HG03095 (cell line): ENCODE data around the gene RNF31.

ENCODE experiments used
- ATAC-seq: cut with Tn5 transposase; IDR thresholded peaks from one replicate; pipeline ENCODE4 v1.9.1; 2021; ENCODE audit warnings: moderate library complexity; ENCODE audit not compliant: unreplicated experiment

The RNF31 gene

DNA sequence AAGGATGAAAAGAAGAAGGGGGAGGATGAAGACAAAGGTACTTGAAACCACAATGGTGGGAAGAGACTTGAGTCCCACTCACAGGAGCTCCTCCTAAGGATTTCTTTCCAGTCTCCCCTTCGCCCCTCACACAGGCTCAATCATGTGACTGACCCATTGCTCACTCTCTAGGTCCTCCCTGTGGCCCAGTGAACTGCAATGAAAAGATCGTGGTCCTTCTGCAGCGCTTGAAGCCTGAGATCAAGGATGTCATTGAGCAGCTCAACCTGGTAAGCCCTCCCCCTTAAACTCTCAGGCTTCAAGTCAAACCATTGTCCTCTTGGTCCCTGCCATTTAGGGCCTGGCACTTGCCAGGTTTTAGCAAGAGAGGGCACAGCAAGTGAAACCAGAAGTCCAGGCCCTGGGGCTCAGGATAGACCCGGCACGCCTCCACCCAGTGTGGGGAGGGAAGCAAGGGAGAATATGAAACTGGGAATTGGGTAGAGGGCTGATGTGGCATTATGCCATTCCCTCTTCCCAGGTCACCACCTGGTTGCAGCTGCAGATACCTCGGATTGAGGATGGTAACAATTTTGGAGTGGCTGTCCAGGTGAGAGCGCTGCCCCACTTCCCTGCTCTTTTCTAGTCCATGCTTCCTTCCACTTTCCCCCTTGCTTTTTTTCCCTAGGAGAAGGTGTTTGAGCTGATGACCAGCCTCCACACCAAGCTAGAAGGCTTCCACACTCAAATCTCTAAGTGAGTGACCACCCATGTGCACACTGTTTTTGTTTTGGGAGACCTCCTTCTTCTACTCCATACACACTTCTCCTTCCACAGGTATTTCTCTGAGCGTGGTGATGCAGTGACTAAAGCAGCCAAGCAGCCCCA is 9.5 kb upstream of the RNF31 start:
- ATAC-seq: no peak

DNA sequence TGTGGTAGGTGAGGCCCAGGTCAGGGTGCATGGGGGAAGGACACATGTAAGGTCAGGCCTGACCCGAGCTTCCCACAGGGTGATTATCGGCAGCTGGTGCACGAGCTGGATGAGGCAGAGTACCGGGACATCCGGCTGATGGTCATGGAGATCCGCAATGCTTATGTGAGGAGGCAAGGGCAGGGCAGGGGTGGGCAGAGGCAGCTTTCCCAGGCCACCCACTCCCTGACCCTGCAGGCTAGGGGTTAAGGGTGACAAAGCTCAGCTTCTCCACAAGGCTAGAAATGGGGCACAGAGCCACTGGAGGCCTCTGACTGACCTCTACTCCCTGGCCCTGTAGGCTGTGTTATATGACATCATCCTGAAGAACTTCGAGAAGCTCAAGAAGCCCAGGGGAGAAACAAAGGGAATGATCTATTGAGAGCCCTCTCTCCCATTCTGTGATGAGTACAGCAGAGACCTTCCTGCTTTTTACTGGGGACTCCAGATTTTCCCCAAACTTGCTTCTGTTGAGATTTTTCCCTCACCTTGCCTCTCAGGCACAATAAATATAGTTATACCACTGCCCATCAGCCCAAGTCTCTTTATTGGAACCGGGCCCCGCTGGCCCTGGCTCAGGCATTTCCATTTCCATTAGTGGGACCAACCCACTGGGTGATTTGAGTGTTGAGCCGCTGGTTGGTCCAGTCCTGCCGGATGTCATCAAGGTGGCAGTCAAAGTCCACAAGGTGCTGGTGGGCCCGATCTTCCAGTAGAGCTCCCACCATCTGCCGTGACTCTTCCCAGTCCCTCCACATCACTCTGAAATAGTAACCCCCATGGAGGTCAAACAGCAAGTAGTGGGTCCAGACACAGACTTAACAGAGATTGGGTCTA is 8.7 kb upstream of the RNF31 start:
- no peak for ATAC-seq

DNA sequence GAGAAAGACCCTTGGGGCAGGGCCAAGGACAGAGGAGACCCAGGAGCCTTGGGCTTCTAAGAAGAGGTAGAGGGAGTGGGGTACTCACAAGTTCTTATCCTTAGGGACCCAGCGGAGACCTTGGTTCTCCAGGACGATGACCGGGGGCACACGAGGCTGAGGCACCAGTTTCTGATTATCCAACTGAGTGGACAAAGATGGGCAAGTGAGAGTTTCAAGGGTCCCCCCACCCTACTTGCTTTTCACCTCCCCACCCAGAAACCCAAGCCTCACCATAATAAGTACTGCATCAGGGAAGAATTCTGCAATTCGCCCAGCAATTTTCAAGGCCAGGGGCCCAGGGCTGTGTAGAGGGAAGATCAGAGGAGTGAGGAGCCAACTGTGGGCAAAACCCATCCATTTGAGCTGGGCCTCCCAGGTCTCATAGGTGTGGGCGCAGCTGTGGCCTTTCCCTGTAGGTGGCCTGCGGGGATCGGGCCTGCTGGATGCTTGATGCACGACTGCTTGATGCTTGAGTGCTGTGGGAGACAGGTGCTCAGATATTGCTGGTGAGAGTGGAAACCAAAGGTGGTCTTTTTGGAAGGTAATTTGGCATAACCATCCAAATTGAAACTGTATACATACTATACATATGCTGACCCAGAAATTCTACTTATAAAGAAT is 7.9 kb upstream of the RNF31 start:
- ATAC-seq: no peak

DNA sequence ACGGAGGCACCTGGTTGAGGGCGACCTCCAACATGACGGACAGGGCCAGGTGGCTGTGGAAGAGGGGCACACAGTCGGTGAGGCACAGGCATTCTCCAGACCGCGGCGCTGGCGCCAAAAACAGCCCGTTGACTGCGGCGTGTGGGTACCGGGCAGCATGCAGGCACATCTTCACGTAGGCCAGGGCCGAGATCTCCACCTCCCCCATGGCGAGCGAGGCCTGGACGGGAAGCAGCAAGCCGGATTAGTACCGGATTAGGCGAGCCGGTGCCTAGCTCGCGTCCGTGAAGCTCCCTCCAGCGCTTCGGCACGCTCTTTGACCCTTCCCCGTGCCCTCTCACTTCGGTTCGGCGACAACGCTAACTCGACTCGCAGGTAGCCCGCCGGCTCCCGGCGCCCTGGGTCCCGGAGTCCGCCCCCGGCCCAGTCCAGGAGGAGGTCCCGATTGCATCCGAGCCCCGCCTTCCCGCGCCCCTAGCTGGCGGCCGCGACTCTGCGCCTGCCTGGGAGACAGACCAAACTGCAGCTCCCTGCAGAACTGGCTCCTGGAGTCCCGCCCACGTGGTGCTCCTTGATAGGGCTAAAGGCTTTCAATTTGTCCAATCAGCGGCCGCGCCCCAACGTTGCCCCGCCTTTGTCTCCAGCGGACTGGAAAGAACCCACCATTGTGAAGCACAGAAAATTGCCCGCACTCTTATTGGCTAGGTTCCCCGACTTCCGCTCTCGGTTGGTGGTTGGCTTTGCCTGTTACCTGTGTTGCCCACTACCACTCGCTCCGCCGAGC is 6.0 kb upstream of the RNF31 start, which contains the start of gene EMC9:
Gene EMC9, minus strand, starts transcription at position 495 of the 784 bp plus-strand sequence. Its CDS starts 287 bp downstream, at position 208.
- peak; percentile 82 for ATAC-seq

DNA sequence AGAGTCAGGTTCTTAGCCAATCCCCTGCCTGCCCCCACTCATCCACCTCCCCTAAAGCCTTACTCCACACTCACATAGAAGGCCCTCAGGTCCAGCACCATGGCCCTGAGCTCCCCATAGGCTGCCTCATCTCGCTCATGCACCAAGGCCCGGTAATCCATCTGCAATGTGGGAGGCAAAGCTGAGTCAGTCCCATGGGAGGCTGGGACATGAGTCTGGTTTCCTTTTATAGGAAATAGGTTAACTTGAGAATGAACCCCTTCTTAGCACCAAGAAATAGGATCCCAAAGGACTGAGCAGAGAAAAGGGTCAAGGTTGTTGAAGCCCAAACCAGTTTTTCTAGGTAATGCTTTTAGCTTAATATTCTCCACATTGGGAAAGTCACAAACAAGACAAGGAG is 3.8 kb upstream of the RNF31 start:
- ATAC-seq: no peak

DNA sequence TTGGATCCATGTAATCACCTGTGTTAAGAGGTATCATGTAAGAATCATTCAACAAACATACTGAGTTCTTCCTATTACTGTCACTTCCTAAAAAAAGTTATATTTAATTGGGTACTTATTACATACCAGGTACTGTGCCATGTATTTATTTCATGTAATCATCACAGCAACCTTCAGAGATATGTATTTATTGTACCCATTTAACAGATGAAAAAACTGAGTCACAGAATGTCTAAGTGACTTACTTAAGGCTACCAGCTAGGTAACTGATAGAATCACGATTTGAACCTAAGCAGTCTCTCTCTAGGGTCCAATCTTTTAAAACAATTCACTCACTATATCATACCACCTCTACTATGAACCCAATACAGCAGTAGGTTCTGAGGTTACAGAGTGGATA is 2.8 kb upstream of the RNF31 start:
- no peak for ATAC-seq

DNA sequence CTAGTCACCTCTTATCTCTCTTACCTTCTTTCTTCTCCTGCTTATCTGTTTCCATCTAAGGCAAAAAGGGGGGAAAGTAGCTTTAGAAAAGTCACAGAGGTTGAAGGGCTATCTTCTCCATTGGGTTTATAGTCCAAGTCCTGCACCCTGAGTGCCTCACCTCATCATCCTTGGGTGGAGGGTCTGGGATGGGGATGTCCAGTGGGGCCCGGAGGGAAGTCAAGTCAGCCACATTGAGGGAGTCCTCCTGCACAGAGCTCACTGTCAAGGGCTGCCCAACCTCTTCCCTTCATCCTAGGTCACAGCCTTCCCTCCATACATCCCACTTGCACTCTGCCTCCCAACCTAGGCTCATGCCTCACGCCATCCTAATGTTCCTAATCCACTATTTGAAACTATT is 2.1 kb upstream of the RNF31 start:
- no peak for ATAC-seq

DNA sequence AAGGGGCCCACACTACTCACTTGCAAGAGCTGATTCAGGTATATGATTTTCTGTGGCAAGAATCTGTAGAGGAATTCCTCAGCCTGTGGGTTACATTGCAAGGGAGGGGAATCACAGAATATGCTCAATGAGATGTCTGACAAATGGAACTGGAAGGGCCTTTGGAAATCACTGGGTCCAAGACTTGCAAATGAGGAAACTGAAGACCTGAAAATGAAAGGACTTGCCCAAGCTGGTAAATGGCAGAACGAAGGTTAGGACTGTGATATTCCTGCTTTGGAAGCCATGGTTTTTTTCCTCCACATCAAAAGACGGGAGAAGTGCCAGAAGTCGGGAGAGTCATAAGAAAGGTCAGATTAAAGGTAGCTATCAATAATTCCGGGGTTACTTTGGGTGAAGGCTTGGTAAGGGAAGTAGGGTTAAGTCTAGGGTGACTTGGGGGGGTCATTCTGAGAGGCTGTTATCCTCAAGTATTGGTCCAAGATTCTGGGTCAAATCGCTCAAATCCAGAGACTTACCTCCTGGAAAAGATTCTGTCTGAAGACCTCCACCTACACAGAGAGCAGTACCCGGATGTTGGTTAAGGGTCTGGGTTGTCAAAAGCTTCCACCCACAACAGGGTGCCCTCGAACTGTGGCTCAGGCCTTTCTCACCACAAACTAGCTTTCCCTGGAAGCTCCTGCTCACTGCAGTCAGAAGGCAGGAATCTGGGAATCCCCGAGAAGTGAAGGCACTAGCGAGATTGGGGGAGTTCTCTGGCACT is 1.4 kb upstream of the RNF31 start:
- ATAC-seq: no peak

DNA sequence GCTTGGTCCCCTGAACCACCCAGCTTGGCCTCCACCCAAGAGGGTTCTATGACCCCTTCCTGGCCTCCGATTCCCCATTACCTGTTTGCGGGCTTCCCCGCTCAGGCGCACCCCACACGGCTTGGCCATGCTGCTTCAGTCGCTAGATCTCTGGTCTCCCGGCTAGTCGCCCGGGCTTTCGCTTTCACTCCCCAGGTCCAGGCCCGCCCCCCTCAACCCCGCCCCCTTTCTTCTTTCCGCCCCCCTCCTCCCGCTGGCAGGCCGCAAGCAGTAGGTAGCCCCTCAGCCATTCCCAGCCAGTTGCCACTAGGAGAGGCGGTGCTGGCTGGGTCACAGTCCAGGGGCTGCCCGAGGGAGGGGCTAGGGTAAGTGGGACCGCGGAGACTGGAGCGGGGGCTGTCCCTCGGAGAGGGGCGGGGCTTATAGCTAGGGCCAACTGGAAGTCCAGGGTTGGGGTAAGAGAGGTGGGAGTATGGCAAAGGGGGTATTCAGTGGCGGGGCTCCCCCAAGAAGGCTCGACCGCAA is 783 bp upstream of the RNF31 start, which contains the start of gene PSME2:
Gene PSME2, minus strand, starts transcription at position 158 of the 525 bp plus-strand sequence. Its CDS starts 29 bp downstream, at position 129.
- peak; percentile 61 for ATAC-seq

DNA sequence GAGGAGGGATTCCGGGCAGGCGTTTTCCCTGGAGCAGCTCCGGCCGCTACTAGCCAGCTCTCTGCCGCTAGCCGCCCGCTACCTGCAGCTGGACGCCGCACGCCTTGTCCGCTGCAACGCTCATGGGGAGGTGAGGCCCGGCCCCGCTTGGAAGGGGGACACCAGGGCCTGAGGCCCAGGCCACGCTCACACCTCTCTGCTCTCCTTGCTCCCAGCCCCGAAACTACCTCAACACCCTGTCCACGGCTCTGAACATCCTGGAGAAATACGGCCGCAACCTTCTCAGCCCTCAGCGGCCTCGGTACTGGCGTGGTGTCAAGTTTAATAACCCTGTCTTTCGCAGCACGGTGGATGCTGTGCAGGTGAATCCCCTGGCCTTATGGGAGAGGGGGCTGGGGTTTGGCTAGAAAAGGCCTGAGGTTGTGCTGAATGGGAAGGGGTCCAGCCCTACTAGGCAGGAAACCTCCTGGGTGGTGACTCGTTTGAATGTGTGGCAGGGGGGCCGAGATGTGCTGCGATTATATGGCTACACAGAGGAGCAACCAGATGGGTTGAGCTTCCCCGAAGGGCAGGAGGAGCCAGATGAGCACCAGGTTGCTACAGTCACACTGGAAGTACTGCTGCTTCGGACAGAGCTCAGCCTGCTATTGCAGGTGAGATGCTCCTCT is 597 bp downstream of the RNF31 start:
- no peak for ATAC-seq

DNA sequence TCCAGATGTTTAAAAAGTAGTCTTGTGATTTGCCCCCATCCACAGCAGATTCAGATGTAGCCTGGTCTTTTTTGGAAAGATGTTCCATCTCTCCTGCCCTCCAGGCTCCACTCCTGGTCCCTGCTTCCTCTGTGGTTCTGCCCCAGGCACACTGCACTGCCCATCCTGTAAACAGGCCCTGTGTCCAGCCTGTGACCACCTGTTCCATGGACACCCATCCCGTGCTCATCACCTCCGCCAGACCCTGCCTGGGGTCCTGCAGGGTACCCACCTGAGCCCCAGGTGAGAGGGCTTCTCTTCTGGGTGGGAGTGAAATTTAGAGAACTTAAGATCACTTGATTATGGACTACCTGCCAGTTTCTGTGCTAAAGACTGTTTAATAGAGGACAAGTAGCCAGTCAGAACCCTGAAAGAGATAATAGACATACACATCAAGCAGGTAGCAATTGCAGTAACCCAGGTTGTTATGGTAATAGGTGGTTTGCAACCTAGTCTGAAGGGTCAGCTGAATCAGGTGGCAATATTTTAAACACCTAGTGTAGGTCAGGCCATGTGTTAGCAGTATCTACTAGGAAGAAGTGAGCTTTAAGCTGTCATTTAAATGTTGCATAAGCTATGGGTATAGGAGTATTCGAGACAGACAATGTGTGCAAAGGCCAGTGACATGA is 2.1 kb downstream of the RNF31 start:
- ATAC-seq: no peak

DNA sequence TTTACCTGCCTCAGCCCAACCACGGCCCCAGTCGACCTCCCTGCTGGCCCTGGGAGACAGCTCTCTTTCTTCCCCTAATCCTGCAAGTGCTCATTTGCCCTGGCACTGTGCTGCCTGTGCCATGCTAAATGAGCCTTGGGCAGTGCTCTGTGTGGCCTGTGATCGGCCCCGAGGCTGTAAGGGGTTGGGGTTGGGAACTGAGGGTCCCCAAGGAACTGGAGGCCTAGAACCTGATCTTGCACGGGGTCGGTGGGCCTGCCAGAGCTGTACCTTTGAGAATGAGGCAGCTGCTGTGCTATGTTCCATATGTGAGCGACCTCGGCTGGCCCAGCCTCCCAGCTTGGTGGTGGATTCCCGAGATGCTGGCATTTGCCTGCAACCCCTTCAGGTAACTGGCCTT is 2.8 kb downstream of the RNF31 start:
- no peak for ATAC-seq

DNA sequence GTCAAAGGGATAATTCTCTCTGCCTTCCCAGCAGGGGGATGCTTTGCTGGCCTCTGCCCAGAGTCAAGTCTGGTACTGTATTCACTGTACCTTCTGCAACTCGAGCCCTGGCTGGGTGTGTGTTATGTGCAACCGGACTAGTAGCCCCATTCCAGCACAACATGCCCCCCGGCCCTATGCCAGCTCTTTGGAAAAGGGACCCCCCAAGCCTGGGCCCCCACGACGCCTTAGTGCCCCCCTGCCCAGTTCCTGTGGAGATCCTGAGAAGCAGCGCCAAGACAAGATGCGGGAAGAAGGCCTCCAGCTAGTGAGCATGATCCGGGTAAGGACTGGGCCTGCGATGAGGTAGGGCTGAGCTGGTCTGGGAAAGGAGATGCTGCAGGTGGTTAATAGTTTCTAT is 3.3 kb downstream of the RNF31 start:
- no peak for ATAC-seq

DNA sequence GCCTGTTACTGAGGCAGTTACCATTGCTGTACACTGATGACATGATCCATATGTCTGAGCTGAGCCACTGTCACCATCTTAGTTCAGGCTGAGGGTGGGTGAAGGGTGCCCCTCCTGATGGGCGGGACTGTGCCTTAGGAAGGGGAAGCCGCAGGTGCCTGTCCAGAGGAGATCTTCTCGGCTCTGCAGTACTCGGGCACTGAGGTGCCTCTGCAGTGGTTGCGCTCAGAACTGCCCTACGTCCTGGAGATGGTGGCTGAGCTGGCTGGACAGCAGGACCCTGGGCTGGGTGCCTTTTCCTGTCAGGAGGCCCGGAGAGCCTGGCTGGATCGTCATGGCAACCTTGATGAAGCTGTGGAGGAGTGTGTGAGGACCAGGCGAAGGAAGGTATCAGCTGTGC is 3.7 kb downstream of the RNF31 start:
- ATAC-seq: no peak

DNA sequence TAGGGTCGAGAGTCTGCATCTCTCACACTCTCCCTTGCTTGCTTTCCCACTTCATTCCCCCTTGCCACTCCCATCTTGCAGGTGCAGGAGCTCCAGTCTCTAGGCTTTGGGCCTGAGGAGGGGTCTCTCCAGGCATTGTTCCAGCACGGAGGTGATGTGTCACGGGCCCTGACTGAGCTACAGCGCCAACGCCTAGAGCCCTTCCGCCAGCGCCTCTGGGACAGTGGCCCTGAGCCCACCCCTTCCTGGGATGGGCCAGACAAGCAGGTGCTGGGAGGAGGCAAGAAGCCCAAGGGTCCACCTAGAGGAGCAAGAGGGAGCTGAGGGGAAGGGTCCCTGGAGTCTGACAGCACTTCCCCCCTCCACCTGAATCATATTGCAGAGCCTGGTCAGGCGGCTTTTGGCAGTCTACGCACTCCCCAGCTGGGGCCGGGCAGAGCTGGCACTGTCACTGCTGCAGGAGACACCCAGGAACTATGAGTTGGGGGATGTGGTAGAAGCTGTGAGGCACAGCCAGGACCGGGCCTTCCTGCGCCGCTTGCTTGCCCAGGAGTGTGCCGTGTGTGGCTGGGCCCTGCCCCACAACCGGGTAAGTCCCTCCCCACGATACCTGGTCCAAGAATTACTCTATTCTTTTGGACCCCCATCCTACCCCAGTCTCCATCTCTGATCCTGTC is 4.2 kb downstream of the RNF31 start:
- ATAC-seq: no peak

DNA sequence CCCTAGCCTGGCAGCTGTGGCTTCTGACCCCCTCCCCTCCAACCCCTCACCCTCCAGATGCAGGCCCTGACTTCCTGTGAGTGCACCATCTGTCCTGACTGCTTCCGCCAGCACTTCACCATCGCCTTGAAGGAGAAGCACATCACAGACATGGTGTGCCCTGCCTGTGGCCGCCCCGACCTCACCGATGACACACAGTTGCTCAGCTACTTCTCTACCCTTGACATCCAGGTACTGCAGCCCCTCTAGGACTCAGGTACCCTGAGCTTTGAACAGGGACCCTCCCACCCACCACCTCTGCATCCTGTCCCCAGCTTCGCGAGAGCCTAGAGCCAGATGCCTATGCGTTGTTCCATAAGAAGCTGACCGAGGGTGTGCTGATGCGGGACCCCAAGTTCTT is 7.8 kb downstream of the RNF31 start:
- ATAC-seq: no peak

DNA sequence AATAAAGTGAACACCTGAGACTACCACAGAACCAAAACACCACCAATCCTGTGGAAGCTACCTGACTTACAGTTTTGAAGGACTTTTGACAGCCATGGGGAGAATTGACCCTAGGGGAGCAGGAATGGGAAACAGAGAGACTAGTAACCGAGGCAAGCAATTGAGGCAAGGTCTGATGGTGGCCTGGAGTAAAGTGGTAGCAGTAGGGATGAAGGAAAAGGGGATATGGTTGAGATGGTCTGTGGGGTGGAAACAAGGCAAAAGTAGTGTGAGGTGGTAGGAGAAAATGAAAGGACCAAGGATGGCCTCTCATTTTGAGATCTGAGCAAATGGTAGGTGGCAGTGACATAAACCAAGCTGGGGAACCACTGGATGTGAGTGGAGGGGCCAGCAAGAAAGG is 9.5 kb downstream of the RNF31 start:
- no peak for ATAC-seq

DNA sequence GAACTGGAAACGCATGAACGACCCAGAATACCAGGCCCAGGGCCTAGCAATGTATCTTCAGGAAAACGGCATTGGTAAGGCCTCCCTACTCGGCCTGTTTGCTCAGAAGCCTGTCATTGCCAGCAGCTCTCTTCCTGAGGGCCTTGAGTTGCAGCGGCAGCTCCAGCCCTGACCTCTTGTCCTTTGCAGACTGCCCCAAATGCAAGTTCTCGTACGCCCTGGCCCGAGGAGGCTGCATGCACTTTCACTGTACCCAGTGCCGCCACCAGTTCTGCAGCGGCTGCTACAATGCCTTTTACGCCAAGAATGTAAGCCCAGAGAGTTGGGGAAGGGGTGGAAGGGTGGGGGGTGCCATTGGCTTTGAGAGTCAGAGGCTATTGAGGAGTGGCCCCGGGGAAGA is 10.0 kb downstream of the RNF31 start:
- ATAC-seq: no peak
